Limb (tissue), 2 donors: ENCODE results near the gene MARK1.

Experiments used
- DNase-seq, 2 donors: peaks; one replicate each; pipeline ENCODE4 v3.0.0-alpha.2; 2016; ENCODE audit errors: extremely low spot score in 2 of 2

MARK1 gene

DNA sequence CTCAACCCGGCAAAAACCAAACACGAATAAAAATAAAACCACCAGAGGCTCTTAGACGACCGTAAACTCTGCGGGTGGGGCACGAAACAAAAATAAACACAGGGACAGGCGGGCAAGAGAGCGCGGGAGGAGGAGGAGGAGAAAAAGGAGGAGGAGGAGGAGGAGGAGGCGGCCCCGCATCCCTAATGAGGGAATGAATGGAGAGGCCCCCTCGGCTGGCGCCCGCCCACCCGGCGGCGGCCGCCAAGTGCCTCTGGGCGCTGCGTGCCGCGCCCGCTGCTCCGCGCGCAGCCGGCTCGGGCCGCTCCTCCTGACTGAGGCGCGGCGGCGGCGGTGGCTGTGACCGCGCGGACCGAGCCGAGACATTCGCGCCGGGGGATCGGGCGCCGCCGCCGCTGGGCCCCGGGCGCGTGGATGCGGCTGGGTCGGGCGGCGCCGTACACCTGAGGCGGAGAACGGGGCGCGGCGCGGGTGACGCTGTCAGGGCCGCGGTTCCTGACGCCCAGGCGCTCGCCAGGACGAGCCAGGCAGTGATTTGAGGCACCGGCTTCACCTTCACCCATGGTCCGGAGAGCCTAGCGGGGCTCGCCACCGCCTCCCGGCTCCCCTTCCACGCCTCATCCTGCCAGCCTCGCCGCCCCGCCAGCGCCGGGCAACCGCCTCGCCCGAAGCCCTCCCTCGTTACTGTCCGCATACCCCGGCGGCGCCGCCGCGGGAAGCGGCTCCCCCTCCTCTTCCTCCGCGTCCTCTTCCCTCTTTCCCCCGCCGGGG, at the start of gene MARK1:
TSS of gene MARK1 (plus strand) at position 229 of the 771 bp plus-strand sequence. CDS start 687 bp downstream, outside the sequence.
- peak; percentile 70 to 84 for DNase-seq

DNA sequence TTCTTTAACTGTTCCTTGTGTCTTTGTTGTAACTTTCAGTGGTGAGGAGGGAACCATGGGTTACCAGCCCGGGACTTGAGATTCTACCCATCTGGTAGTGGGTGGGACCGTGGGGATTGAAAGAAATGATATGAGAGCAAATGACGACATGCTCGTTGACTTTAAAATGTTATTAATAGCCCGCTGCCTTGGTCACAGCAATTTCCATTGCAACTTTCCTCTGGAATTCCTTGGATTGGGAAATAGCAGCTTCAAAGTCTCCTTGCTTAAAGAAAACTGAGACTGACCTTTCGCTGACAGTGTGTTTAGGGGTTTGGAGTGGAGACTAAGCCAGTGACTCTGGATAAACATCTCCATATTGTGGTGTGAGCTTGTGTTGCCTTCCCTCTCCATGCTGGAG, 44.2 kb upstream of the MARK1 start:
- no peak for DNase-seq

DNA sequence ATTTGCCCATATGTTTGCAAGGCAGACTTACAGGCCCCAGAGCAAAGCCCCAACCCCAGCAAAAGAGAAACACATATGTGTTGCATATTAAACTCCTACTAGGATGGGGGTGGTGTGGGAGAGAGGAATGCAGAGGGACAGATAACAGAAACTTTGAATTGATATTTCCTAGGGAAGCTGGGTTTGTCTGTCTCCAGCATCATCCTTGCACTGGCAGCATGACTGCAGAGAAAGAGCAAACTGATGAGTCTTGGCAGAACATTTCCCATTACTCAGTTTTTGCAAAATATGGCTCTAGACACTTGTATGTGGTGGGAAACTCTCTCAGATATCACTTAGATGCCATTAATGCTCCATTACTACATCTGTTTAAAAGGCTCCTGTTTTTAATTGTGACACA, 43.8 kb upstream of the MARK1 start:
- no peak for DNase-seq

DNA sequence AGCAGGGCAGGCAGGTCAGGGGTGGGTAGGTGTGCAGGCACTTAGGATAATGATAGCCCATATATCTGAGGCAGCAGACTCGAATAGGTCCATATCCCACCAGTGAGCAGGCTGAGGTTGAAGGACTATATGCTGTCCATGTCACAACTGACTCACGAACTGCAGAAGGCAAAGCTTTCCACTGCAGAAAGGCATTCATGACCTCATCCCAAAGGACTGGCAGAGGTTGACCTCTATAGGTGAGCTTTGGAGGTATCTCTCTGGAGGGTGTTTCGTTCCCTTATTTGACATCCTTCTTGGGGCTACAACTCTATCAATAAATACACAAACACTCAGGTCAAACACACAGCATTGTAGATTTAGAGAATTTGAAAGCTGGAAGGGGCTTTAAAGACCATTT, 42.8 kb upstream of the MARK1 start:
- DNase-seq: no peak

DNA sequence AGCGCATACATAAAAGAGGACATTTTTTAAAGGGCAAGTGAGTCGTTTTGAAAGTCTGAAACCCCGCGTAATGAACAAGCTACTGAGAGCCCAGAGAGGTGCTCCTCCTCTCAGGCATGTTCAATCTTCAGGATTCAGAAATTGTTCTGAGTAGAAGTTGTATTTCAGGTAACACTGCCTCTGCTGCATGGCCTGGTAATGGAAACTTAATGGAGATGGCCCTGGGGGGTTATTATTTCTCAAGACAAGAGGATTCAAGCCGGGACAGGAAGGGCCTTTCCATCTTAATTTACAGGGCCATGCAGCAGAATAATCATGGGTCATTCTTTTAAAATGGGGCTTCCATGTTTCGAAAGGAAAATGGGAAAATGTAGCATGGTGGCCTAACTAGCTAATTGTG, 42.1 kb upstream of the MARK1 start:
- DNase-seq: no peak

DNA sequence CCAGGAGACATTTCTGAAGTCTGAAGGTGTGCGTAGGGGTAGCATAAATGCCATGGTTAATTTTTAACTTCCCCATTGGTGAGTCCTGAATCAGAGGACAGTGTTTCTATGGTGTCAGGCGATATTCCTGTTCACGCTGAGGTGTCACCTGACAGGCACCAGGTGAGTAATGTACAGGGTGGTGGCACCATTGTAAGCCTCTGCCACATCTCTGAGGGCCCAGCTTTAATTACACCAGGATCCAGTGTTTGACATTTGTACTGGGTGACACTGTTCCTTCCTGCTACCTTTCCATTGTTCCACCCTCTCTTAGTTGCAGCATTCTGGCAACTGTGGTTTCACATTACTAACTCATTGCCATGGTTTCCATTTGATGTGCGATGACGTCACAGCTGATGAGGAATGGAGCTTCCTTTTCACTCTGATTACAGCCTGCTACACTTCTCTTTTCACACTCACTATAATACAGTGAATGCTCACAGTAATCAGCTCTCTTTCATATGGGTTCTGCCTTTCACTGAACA, 40.6 kb upstream of the MARK1 start:
- peak in 1 of 2 donors; percentile 41 for DNase-seq

DNA sequence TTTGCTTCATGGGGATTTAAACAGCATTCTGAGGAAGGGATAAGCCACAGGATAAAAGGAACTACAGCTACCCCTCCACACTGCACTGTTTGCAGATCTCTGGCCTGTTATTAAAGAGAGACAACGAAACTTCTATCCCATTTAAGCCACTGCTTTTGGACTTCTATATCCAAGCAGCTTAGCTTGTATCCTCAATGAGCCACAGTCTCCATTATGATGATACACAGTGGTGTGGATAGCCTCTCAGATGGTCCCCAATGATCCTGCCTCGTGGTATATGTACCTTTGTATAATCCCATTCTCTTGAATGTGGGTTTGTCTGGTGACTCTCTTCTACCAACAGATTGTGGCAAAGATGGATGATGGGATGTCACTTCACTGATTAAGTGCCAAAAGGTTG, 36.0 kb upstream of the MARK1 start:
- no peak for DNase-seq

DNA sequence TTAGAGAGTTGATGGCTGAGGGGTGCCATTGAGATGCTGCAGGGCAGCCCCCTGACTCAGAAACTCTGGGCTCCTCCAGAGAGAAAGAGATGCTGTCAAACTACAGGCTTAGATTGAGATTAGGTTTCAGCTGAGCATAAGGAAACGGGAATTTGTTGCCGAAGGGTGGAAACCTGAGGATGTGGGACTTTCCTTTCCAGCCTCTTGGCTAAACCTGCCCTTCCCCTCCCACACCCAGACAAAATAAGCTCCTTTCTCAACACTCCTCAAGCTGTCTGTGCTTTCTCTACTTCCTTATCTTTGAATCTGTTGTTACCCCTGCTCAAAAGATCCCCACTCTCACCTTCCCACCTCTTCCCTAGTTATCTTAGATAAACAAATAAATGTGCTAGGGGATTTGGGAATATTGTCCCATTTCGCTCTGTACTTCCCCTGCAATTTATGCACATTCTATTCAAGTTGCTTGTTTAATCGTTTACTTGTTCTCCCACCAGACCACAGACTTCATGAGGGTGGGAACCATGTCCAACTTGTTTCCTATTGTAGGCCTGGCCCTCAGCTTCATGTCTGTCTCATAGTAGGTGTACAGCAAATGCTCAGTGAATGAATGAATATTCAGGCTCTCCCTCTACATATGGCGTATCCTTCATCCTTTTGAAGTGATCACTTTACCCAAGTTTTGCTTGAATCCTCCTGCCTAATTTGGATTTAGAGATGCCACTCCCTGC, 30.6 kb upstream of the MARK1 start:
- no peak for DNase-seq

DNA sequence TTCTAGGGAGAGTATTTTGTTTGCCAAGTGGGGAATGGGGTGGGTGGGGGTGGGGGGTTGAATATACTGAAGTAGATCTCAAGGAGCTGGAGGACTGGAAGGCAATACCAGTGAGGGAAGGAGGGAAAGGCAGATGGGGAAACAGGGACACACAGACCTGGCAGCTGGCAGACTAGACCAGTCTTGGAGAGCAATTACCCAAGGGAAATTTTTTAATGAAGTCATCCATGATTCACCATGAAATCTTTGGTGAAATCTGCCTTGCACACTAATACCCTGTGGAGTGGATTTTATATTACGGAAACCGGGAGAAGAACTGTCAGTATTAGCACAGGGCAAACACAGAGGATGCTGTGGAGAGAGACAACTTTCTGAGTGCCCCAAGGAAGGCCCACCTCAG, 29.7 kb upstream of the MARK1 start:
- no peak for DNase-seq

DNA sequence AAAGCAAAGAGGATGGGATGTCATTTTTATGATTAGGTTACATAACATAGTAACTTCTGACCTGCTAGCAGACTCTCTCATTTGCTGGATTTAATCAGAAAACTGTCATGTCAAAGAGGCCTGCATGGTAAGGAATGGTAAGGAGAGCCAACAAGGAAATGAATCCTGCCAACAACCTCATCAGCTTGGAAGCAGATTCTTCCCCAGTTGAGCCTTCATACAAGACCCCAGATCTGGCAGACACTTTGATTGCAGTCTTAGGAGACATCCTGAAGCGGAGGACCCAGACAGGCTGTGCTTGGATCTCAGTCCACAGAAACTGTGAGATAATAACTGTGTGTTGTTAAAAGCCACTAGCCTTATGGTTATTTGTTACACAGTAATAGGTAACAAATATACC, 27.6 kb upstream of the MARK1 start:
- no peak for DNase-seq

DNA sequence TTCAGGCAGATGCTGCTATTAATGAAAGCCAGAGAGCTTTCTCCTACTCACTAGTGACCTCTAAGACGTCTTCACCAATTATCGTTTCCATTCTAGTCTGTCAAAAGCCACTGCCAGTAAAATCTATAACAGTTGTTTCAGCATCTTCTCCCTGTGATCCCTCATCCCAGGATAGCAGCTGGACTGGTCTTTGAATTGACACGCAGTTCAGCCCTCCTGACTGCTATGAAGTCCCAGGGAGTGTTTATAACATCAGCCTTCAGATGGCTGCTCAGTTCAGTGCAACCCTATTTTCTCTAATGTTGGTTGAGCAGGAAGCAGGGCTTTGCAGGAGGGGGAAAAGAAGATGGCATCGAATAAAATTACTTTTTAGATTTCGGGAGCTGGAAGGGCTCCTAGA, 23.6 kb upstream of the MARK1 start:
- no peak for DNase-seq

DNA sequence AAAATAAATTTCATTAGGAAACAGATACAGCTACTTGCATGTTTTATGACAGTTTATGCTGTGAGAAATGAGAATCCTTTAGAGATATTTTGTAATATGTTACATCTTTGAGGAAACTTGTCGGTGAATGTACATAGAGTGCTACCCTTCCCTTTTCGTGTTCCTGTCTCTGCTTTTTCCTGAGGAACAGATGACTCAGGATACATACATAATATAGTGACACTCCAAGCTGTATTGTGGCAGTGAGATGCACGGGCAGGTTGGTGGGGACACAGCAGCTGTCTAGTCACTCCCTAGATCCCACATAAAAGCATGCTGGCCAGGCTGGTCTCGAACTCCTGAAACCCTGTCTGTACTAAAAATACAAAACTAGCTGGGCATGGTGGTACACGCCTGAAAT, 20.9 kb upstream of the MARK1 start:
- no peak for DNase-seq

DNA sequence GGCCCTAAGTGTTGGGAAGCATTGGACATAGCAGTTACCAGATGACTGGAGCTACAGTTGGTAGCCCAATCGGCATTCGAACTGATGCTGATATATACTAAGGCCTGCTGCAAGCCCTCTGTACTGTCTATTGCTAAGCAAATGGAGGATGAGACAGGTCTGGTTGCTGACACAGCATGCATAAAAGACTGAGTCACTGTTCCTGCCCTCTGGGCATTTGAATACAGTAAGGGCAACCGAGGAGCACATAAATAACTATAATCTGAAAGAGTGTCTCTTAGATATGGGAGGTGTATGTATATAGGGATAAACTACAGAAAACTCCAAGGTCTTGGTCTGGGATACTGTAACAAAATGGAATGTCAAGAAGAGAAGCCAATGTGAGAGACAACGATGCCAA, 16.8 kb upstream of the MARK1 start:
- DNase-seq: no peak

DNA sequence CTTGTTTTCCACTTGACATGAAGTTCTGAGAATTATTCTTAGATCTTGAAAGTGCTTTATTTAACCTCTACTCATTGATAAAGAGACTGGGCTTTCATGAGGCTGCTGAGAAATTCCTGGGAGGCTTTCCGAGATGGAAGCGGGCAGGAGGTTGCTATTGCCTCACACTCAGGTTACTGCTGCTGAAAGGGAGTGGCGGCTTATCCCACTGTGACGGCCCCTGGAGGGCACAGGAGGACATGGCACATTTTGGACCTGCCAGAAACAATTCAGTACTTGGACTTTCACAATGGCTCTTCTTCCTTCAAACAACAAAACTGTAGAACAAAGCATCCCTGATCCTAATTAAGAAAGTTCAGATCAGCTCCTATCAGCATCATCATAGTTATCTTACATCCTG, 16.2 kb upstream of the MARK1 start:
- DNase-seq: no peak

DNA sequence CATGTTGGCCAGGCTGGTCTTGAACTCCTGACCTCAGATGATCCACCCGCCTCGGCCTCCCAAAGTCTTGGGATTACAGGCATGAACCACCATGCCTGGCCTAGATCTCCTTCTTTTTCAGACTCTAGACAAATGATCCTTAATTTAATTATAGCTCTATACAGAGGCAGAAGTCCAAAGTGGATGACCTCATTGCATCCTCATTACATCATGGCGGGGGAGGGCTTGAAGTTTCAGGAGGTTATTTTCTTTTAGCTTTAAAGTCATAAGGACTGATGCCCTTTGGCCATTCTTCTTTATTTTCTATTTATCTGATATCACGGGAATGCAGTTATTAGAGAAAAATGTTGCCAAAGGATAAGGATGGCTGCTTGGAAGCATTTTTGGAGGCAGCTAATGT, 14.1 kb upstream of the MARK1 start:
- no peak for DNase-seq

DNA sequence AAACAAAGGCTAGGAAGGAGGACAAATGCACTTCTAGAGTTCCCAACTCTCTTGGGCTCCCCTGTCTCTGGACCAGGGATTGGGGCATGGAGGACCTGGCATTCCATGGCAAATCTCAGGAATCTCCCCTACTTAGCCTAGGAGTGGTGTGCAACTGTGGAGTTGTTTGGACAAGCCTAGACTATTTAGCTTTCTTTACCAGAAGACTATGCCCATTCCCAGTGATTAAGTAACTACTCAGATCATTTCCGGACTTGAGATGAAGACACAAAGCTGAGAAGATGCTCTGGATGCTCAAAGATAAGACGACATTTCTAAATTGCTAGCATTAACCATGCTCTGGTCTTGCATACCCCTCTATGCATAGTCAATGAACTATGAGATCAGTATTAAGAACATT, 13.7 kb upstream of the MARK1 start:
- DNase-seq: no peak

DNA sequence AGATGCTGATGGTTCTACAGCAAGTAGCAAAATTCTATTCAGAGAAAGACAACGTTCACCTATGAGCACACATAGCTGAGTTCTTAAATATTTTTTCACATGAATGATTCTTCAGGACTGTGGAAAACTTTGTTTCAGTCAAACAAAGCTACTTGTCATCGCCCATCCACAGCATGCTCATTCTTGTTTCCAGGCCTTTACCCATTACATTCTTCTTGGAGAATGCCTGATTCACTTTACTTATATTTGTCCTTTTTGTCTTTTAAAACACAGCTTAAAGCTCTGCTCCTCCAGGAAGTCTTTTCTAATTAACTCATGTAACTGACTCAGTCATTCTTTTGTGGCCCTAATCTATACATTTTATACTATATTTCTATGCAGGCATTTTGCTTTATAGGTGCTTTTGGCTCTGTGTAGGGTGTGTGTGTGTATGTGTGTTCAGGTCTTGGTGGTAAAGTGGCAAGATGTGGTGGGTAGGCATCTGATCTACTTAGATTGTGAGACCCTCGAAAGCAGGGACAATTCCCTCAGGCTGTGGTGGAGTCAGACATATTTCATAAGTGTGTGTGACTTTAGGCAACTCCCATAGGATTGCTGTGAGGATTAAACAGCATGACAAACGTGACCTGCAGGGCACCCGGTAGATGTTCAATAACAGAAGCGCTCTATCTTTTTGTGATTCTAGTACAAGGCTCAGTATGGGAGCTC, 11.8 kb upstream of the MARK1 start:
- DNase-seq: no peak

DNA sequence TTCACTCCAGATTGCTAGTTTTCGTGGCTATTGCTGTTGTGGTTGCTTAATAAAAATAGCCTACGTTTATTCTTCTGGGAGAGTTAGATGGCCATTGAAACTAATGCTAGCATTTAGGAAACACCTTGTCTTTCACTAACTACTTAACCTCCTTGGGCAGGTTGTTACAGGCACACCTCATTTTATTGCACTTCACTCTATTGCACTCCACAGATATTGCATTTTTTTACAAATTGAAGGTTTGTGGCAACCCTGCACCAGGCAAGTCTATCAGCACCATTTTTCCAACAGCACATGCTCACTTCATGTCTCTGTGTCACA, 11.3 kb upstream of the MARK1 start:
- no peak for DNase-seq

DNA sequence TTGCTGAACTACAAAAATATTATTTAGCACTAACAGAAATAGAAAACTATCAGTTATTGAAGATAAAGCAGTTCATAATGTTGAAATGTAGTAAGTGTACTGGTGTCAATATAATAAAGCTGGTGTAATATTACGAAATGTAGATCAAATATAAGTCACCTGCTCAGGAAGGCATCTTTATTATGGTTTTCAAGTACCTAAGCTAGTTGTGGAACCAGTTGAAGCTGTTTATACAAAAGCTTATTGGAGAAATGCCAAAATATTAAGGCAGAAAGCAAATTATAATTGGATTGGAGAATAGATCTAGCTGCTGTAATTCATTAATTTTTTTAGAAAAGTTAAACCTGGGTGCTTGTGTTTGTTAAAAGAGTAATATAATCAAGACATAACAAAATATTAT, 6.2 kb upstream of the MARK1 start:
- no peak for DNase-seq

DNA sequence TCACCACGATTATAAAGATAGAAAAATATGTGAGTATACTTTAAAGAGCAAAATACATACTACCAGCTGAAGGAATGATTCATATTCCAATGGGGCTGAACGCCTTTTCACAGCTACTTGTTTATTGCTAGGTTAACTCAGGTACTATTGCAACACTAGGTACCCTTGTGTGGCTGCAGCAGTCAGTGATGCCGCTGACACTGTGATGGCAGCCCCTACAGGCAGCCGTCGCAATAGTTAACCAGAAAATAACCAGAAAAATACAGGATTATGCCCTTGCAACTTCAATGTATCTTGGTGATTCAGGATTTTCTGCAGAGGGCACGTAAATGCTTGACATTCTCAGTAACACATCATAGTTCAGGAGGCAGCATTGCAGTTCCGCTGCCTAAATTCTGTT, 1.6 kb upstream of the MARK1 start:
- no peak for DNase-seq

DNA sequence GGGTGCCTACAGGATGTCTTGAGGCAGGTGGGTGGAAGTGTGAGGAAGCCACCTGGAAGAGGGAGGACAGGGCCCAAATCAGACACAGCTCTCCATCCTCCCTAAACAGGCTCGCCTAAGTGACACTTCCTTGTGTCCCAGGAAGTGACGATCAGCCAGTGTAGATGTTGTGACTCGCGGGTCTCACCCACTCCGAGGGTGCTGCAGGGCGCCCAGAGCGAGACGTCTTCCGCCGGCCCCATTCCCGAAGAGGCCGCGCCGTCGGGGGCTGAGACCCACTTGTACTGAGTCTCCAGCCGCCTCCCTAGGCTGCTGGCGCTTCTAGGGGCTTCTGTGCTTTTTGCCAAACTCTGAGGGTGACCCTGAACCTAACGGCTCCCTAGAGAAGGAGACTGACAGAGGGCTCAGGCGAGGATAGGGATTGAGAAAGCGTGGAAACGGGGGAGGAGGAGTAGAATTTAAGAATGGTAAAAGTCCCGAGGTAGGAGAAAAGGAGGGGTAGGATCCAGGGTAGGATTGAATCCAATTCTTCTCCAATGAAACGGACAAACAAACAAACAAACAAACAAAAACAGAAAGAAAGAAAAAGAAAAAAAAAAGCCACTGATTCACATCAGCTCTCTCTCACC, 543 bp upstream of the MARK1 start:
- peak; percentile 5 to 66 for DNase-seq
